M059J (cell line): ENCODE data around the gene LIFR. TPM values are rescaled to one million over a fixed set of nuclear protein-coding genes. Genes with fewer than 3 reads are reported as not detected.

ENCODE experiments used
- DNase-seq: peaks from one replicate; pipeline ENCODE4 v3.0.0-alpha.2; 2012; ENCODE audit warnings: low read depth
- total RNA-seq: library from RNA; depleted of rRNA; stranded (reverse); fragments of >200 nt; shearing (Covaris generic); gene quantifications from 2 replicates; pipeline ENCODE4 v1.2.3, GENCODE V29; 2014

Gene LIFR
- total RNA-seq, 1 experiment from 2014 or later, result 10.8 TPM

- no peak for DNase-seq
Observed at GRCh38 chr5:38519476-38519875, 37.0 kb downstream of the LIFR start.

GRCh38 chr5:38518341-38518740 lies 38.1 kb downstream of the LIFR start:
- peak; percentile 15 for DNase-seq

- DNase-seq, result peak; percentile 23
Observed at GRCh38 chr5:38516649-38517048, 39.8 kb downstream of the LIFR start.

- DNase-seq, result peak; percentile 47
Observed at GRCh38 chr5:38515646-38516045, 40.8 kb downstream of the LIFR start.

- DNase-seq, result no peak
Observed at GRCh38 chr5:38515092-38515491, 41.4 kb downstream of the LIFR start.

GRCh38 chr5:38509185-38509584 lies 47.3 kb downstream of the LIFR start:
- DNase-seq, result peak; percentile 56

GRCh38 chr5:38506302-38506701 lies 50.1 kb downstream of the LIFR start:
- DNase-seq, result no peak

- peak; percentile 42 for DNase-seq
Observed at GRCh38 chr5:38500573-38501260, 55.7 kb downstream of the LIFR start.

- DNase-seq, result peak; percentile 42
Observed at GRCh38 chr5:38497946-38498345, 58.5 kb downstream of the LIFR start.

GRCh38 chr5:38494763-38495162 lies 61.7 kb downstream of the LIFR start:
- DNase-seq, result no peak

GRCh38 chr5:38494175-38494574 lies 62.3 kb downstream of the LIFR start:
- no peak for DNase-seq

GRCh38 chr5:38483805-38484398 lies 72.5 kb downstream of the LIFR start:
- no peak for DNase-seq

- no peak for DNase-seq
Observed at GRCh38 chr5:38479315-38479904, 77.0 kb downstream of the LIFR start.

- no peak for DNase-seq
Observed at GRCh38 chr5:38478878-38479277, 77.6 kb downstream of the LIFR start.

- no peak for DNase-seq
Observed at GRCh38 chr5:38478166-38478565, 78.3 kb downstream of the LIFR start.

GRCh38 chr5:38473008-38473407 lies 83.4 kb downstream of the LIFR start:
- DNase-seq, result no peak

GRCh38 chr5:38472541-38472940 lies 83.9 kb downstream of the LIFR start:
- no peak for DNase-seq

GRCh38 chr5:38471709-38472108 lies 84.7 kb downstream of the LIFR start:
- DNase-seq, result no peak

- DNase-seq, result no peak
Observed at GRCh38 chr5:38469707-38470267, 86.7 kb downstream of the LIFR start.

- DNase-seq, result no peak
Observed at GRCh38 chr5:38468978-38469706, 87.3 kb downstream of the LIFR start.

- DNase-seq, result peak; percentile 97
Observed at GRCh38 chr5:38468202-38468673, 88.2 kb downstream of the LIFR start.
